Activated CD4-positive, CD25-positive, alpha-beta regulatory T cell treated with anti-CD3 and anti-CD28 coated beads, Interleukin-2, amount 50 U/mL, for 24 hours (primary cell): ENCODE data around the gene CRIP2.

Experiments
- ATAC-seq, 2 donors: fragments of 150-1000 bp; cut with Tn5 transposase; one replicate each; pipeline ENCODE4 v1.10.0; 2021; ENCODE audit warnings: mild to moderate bottlenecking in 1 of 2, moderate library complexity in 1 of 2

CRIP2 gene

DNA sequence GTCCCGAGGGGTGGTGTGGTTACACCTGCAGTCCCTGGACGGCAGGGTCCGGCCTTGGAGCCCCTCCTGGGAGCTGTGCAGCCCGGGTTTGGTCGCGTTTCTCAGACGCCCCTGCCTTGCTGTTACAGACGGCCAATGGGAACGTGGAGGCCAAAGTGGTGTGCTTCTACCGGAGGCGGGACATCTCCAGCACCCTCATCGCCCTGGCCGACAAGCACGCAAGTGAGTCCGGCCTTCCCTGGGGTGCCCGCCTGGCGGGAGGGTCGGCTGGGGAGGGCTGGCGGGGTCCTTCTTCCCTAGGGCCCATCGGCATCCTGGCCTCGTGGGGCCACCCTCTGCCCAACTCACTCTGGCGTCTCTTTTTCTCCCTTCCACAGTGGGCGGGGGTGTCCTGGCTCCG, 29.3 kb upstream of the CRIP2 start:
- ATAC-seq: no peak

GRCh38 chr14:105445901-105446845, 28.4 kb upstream of the CRIP2 start:
- no peak for ATAC-seq

GRCh38 chr14:105446971-105447370, 27.6 kb upstream of the CRIP2 start:
- no peak for ATAC-seq

GRCh38 chr14:105447651-105448640, 26.7 kb upstream of the CRIP2 start:
- ATAC-seq: no peak

- ATAC-seq: peak; percentile 80 to 86
Observed at GRCh38 chr14:105448706-105449111, 25.9 kb upstream of the CRIP2 start.

DNA sequence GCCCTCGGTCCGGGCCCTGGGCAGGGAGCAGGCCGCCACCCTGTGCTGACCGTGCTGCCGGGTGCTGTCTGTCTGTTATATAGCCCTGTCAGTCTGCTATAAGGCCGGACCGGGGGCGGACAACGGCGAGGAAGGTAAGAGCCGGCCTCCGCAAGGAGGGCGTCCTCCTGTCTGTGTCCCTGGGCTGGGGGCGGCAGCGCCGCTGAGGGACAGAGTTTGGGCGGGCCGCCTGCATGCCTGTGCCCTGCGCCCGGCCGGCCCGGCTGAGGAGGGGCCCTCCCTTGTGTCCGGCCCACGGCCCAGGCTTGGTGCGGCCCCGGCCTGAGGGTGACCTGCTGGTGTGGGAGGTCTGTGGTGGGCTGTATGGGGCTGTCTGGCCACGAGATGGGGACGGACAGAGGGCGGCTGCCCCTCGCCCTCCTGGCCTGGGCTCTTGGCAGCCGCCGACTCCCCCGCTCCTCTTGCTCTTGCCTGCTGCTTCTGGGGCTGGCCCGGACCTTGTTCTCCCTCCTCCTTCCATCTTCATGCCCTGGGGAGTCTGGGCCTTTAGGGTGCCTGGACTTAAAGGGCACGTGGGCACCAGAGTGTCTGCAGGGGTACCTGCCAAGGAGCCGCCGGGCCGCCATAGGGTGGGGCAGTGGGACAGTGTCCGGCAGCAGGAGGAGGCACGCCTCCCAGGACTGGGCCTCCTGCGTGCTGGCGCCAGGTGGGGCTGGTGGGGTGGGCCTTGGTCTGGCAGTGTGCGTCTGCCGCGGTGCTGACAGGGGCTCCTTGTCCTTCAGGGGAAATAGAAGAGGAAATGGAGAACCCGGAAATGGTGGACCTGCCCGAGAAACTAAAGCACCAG, 25.1 kb upstream of the CRIP2 start:
- ATAC-seq: no peak

DNA sequence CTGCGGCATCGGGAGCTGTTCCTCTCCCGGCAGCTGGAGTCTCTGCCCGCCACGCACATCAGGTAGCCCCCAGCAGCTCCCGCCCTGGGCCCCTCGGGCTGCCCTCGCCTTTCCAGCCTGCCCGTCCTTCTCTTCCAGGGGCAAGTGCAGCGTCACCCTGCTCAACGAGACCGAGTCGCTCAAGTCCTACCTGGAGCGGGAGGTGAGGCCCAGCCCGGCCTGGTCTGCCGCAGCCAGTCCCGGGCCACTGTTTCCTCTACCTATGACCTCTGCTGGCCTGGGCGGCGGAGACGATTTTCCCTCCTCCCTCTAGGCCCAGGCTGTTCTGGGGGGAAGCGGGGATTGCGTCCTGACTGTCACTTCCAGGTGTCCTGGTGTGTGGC, 24.5 kb upstream of the CRIP2 start:
- no peak for ATAC-seq

DNA sequence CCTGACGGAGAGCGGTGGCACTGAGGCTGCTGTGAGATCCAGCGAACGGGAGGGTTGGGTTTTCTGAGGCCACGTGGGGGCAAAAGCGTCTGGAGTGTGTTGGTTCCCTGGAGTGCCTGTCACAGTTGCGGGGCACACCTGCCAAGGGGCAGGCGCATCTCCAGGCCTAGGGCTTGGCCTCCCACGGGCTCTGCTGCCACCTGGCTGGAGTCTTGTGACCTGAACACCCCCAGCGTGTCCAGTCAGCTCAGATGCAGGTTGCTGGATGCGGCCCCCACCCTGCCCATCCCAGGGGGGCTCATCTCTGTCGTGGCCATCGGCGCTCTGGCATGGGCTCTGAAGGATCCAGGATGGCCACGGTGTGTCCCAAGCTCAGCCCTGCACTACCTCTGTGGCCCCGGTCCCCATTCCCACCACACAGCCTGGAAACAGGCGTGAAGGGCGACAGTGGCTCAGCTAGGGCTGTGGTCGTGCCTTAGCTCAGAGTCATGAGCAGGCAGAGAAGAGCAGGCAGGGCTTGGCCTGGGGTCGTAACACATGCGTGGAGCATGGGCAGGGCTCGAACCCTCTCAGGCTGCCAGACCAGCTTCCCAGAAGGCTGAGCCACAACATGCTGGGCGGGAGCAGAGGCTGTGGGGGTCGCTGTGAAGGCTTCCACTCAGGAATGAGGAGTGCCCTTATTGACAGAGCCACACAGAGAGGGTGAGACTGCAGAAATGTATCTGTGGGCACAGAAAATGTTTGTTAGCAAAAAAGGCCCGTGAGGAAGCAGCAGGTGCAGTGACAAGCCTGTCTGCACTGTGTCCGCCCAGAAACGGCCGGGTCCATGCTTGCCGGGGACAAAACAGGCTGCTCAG, 23.5 kb upstream of the CRIP2 start:
- no peak for ATAC-seq

GRCh38 chr14:105452963-105453362, 21.7 kb upstream of the CRIP2 start:
- ATAC-seq: no peak

GRCh38 chr14:105453847-105454246, 20.8 kb upstream of the CRIP2 start:
- ATAC-seq: no peak

DNA sequence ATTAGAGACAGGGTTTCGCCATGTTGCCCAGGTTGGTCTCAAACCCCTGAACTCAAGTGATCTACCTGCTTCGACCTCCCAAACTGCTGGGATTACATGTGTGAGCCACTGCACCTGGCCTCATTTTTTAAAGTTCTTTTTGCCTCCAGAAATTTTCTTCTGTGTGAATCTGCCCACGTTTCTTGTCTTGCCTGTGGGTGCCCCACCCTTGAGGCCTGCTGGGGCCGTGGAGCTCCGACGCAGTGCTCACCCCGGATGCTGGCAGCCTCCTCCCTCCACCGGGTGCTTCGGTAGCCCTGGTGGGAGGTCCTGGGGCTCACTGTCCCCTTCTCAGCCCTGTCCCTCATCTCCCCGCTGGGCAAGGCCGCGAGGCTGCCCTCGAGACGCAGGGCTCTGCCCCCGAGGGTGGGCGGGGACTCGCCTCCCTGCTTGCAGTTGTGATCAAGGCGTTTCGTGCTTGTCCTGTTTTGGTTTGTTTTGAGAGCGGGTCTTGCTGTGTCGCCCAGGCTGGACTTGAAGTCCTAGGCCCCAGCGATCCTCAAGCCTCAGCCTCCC, 19.5 kb upstream of the CRIP2 start:
- no peak for ATAC-seq

- no peak for ATAC-seq
Observed at GRCh38 chr14:105455766-105456660, 18.6 kb upstream of the CRIP2 start.

GRCh38 chr14:105456736-105457617, 17.6 kb upstream of the CRIP2 start:
- ATAC-seq: no peak

DNA sequence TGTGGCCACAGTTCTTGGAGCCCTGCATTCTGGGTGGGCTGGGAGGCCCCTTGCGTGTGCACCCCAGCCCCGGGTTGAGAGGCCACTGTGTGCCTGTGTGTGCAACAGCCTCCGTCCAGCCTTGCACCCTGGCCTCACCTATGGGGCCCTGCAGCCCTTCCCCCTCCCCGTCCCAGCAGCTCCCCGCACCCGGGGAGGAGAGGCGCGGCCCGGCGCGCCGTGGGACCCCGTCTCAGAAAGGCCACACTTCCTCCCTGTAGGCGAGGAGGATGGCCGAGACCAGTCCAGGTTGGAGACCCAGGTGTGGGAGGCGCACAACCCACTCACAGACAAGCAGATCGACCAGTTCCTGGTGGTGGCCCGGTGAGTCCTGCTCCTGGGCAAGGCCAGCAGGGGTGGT, 16.6 kb upstream of the CRIP2 start:
- ATAC-seq: no peak

GRCh38 chr14:105458571-105458970, 16.1 kb upstream of the CRIP2 start:
- ATAC-seq: no peak

DNA sequence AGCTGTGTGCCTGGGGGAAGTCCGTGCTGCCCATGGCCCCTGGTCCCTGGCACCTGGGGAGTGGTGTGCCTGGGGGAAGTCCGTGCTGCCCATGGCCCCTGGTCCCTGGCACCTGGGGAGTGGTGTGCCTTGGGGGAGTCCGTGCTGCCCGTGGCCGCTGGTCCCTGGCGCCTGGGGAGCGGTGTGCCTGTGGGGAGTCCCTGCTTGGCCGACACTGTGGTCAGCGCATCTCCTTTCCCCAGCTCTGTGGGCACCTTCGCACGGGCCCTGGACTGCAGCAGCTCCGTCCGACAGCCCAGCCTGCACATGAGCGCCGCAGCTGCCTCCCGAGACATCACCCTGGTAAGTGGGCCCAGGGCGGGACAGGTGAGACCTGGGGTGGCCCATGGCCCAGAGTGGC, 14.5 kb upstream of the CRIP2 start:
- ATAC-seq: no peak

DNA sequence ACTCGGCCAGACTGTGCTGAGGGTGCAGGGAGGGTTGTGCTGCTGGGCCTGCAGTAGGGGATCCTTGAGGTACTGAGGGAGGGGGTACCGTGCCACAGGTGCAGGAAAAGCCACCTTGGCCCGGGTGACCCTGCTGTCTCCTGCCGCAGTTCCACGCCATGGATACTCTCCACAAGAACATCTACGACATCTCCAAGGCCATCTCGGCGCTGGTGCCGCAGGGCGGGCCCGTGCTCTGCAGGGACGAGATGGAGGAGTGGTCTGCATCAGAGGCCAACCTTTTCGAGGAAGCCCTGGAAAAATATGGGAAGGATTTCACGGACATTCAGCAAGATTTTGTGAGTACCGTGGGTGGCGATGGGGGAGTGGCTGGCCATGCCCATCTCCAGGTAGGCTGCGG, 14.0 kb upstream of the CRIP2 start:
- no peak for ATAC-seq

DNA sequence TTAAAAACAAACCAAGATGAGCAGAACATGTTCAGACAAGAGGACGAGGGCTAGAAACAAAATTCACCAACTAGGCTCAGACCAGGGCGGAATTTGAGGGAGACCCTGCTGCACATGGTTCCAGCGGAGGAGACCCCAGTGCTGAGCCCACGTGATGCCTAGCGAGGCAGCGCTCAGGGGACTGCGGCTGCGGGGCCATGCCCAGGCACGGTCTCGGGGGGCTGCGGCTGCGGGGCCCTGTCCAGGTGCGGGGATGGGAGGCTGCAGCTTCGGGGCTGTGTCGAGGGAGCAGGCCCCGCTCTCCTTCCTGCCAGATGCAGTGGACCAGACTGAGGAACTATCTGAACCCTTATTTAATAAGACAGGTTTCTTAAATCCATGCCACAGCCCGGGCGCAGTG, 12.7 kb upstream of the CRIP2 start:
- ATAC-seq: no peak

DNA sequence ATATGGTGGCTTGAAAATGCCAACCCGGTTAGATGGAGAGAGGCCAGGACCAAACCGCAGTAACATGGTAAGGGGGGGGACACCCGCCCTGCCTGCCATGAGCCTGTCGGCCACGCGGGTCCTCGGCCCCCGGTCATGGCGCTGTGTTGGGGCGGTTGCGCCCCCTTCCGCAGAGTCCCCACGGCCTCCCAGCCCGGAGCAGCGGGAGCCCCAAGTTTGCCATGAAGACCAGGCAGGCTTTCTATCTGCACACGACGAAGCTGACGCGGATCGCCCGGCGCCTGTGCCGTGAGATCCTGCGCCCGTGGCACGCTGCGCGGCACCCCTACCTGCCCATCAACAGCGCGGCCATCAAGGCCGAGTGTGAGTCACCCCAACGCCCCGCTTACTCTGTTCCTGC, 10.1 kb upstream of the CRIP2 start:
- no peak for ATAC-seq
